ENCODE results near the gene GPR183.

DNA sequence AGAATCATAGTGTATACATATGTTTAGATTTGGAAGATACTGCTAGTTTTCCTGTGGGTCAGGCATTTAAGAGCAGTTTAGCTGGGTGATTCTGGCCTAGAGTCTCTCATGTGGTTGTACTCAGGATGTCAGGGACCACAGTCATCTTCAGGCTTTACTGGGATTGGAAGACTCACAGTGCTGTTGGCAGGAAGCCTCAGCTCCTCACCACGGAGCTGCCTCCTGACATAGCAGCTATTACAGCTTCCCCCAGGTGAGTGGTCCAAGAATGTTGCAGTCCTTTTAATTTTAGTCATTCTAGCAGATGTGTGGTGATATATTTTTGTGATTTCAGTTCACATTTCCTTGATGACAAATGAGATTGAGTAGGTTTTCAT lies 32.1 kb downstream of the GPR183 start:
- no peak for TF ChIP-seq POLR2AphosphoS5 (IDR thresholded peaks at IDR 0.05; ENCODE audit: low read depth, low read length)
- TF ChIP-seq POLR2A (IDR thresholded peaks at IDR 0.05; ENCODE audit: low read depth, low read length): no peak
- TF ChIP-seq TAF1 (IDR thresholded peaks at IDR 0.05; ENCODE audit: borderline replicate concordance, low read depth, low read length): no peak

Measured in GM12892 (cell line).